IMR-90 (cell line): ENCODE measurements around the gene SMYD1. TPM values are rescaled to one million over a fixed set of nuclear protein-coding genes. Genes with fewer than 3 reads are reported as not detected.

ENCODE experiments used
- ATAC-seq: fragments of 200-7000 bp; cut with Tn5 transposase; 2 replicates; pipeline ENCODE4 v1.9.1; 2020; ENCODE audit warnings: low read depth, mild to moderate bottlenecking, moderate library complexity
- BruUV-seq: library from RNA; stranded (reverse); fragments of 400-500 nt; replicated peaks from 2 replicates; lab custom pipeline; 2021; lab: Mats Ljungman, UMichigan
- CTCF ChIA-PET: fragments of 300-600 bp; formaldehyde crosslinking; extraction: SDS; loops from one replicate; lab custom pipeline; 2021; ENCODE audit warnings: antibody characterized with exemption; lab: Yijun Ruan, JAX
- POLR2A ChIA-PET: fragments of 300-600 bp; sonication (Branson Sonifier 250); formaldehyde crosslinking; loops from one replicate; lab custom pipeline; 2022; ENCODE audit warnings: antibody characterized with exemption; ENCODE audit not compliant: unreplicated experiment; lab: Charles Lee
- DNase-seq: peaks from one replicate; pipeline ENCODE4 v3.0.0; 2013
- H2AFZ ChIP-seq: replicated peaks from 2 replicates; pipeline ENCODE3; 2013; ENCODE audit warnings: low read length, mild to moderate bottlenecking; ENCODE audit not compliant: poor library complexity
- H2AK5ac ChIP-seq: 2 replicates; pipeline ENCODE4 v1.6.1; 2013; ENCODE audit warnings: low read depth, low read length, inconsistent platforms
- H2AK9ac ChIP-seq: replicated peaks from 2 replicates; pipeline ENCODE3; 2013; ENCODE audit warnings: mild to moderate bottlenecking, low read depth, low read length, moderate library complexity; ENCODE audit not compliant: poor library complexity
- H2BK120ac ChIP-seq: 2 replicates; pipeline ENCODE4 v1.6.1; 2013; ENCODE audit warnings: low read depth, low read length, inconsistent platforms
- H2BK15ac ChIP-seq: 3 replicates; pipeline ENCODE4 v1.6.1; 2013; ENCODE audit warnings: low read depth, low read length, inconsistent platforms
- H2BK20ac ChIP-seq: 2 replicates; pipeline ENCODE4 v1.6.1; 2013; ENCODE audit warnings: low read depth, mild to moderate bottlenecking, inconsistent platforms, low read length, moderate library complexity
- H2BK5ac ChIP-seq: 2 replicates; pipeline ENCODE4 v1.6.1; 2013; ENCODE audit warnings: mild to moderate bottlenecking, low read depth, low read length, inconsistent platforms; ENCODE audit not compliant: poor library complexity, severe bottlenecking
- H3K14ac ChIP-seq: replicated peaks from 2 replicates; pipeline ENCODE4 v1.6.1; 2013; ENCODE audit warnings: low read depth, low read length, inconsistent platforms
- H3K18ac ChIP-seq: 2 replicates; pipeline ENCODE4 v1.6.1; 2013; ENCODE audit warnings: low read depth, low read length, control low read depth
- H3K23ac ChIP-seq: 2 replicates; pipeline ENCODE4 v1.6.1; 2013; ENCODE audit warnings: low read depth, low read length, inconsistent platforms
- H3K27ac ChIP-seq: 2 replicates; pipeline ENCODE4 v1.5.1; 2013; ENCODE audit warnings: mild to moderate bottlenecking, control low read depth, low read length; ENCODE audit not compliant: insufficient read depth
- H3K27me3 ChIP-seq: 2 replicates; pipeline ENCODE4 v1.6.1; 2013; ENCODE audit warnings: low read length; ENCODE audit not compliant: control insufficient read depth, insufficient read depth
- H3K36me3 ChIP-seq: 2 replicates; pipeline ENCODE4 v1.6.1; 2013; ENCODE audit warnings: low read length, mixed read lengths; ENCODE audit not compliant: control insufficient read depth, insufficient read depth
- H3K4ac ChIP-seq: 2 replicates; pipeline ENCODE4 v1.6.1; 2013; ENCODE audit warnings: low read depth, low read length, inconsistent platforms
- H3K4me1 ChIP-seq: 2 replicates; pipeline ENCODE4 v1.6.1; 2013; ENCODE audit warnings: low read length, mixed read lengths; ENCODE audit not compliant: control insufficient read depth, insufficient read depth
- H3K4me2 ChIP-seq: 2 replicates; pipeline ENCODE4 v1.6.1; 2013; ENCODE audit warnings: low read depth, mild to moderate bottlenecking, control low read depth, low read length, moderate library complexity
- H3K4me3 ChIP-seq: 2 replicates; pipeline ENCODE4 v1.5.1; 2013; ENCODE audit warnings: low read depth, mild to moderate bottlenecking, control low read depth, low read length, moderate library complexity; ENCODE audit not compliant: insufficient read depth
- H3K56ac ChIP-seq: 2 replicates; pipeline ENCODE4 v1.6.1; 2013; ENCODE audit warnings: low read length, inconsistent platforms; ENCODE audit not compliant: insufficient read depth; ENCODE audit errors: extremely low read depth
- H3K79me1 ChIP-seq, 2 experiments: 2 replicates each; pipeline ENCODE4 v1.6.1; 2013; ENCODE audit warnings: low read length in 2 of 2, inconsistent platforms in 1 of 2, low read depth in 1 of 2
- H3K9ac ChIP-seq: 2 replicates; pipeline ENCODE4 v1.6.1; 2013; ENCODE audit warnings: low read depth, low read length, control low read depth
- H3K9me1 ChIP-seq: 2 replicates; pipeline ENCODE4 v1.6.1; 2013; ENCODE audit warnings: low read length, inconsistent platforms; ENCODE audit not compliant: insufficient read depth
- H3K9me3 ChIP-seq: 2 replicates; pipeline ENCODE4 v1.6.1; 2013; ENCODE audit warnings: low read length; ENCODE audit not compliant: control insufficient read depth, insufficient read depth
- H4K20me1 ChIP-seq: 2 replicates; pipeline ENCODE4 v1.6.1; 2013; ENCODE audit warnings: low read length, inconsistent platforms; ENCODE audit not compliant: insufficient read depth
- H4K5ac ChIP-seq: 2 replicates; pipeline ENCODE4 v1.6.1; 2013; ENCODE audit warnings: mild to moderate bottlenecking, low read depth, low read length, control low read depth
- H4K8ac ChIP-seq, 2 experiments: 2 replicates each; pipeline ENCODE4 v1.6.1; 2013; ENCODE audit warnings: low read depth in 2 of 2, low read length in 2 of 2, control low read depth in 1 of 2, inconsistent platforms in 1 of 2
- H4K91ac ChIP-seq: 2 replicates; pipeline ENCODE4 v1.6.1; 2013; ENCODE audit warnings: low read depth, low read length, inconsistent platforms; ENCODE audit not compliant: insufficient read depth
- BHLHE40 ChIP-seq: fragments of 150-350 bp; IDR thresholded peaks from 2 replicates; pipeline ENCODE4 v1.6.1; 2016; ENCODE audit warnings: mild to moderate bottlenecking, low read depth, low read length
- CEBPB ChIP-seq: IDR thresholded peaks from 2 replicates; pipeline ENCODE4 v1.6.1; 2012; ENCODE audit warnings: low read depth, low read length, improper control_type of control experiment
- CHD1 ChIP-seq: IDR thresholded peaks from 2 replicates; pipeline ENCODE4 v1.6.1; 2012; ENCODE audit warnings: low read depth, low read length, improper control_type of control experiment
- ELK1 ChIP-seq: fragments of 150-350 bp; IDR thresholded peaks from 2 replicates; pipeline ENCODE4 v1.6.1; 2016; ENCODE audit warnings: low read depth, mild to moderate bottlenecking, low read length, moderate library complexity, borderline replicate concordance
- FOS ChIP-seq: fragments of 150-350 bp; IDR thresholded peaks from 2 replicates; pipeline ENCODE4 v1.6.1; 2016; ENCODE audit warnings: low read depth, low read length
- MAFK ChIP-seq: IDR thresholded peaks from 2 replicates; pipeline ENCODE4 v1.6.1; 2012; ENCODE audit warnings: low read depth, low read length, improper control_type of control experiment
- MAZ ChIP-seq: IDR thresholded peaks from 2 replicates; pipeline ENCODE4 v1.6.1; 2012; ENCODE audit warnings: low read depth, mild to moderate bottlenecking, low read length, improper control_type of control experiment, moderate library complexity, borderline replicate concordance
- MXI1 ChIP-seq: IDR thresholded peaks from 2 replicates; pipeline ENCODE4 v1.6.1; 2012; ENCODE audit warnings: low read depth, mild to moderate bottlenecking, low read length, moderate library complexity, borderline replicate concordance
- NFE2L2 ChIP-seq: fragments of 150-350 bp; IDR thresholded peaks from 2 replicates; pipeline ENCODE4 v1.6.1; 2016; ENCODE audit warnings: low read depth, mild to moderate bottlenecking, low read length
- POLR2A ChIP-seq: IDR thresholded peaks from 2 replicates; pipeline ENCODE4 v1.6.1; 2012; ENCODE audit warnings: mild to moderate bottlenecking, low read depth, low read length
- RAD21 ChIP-seq: IDR thresholded peaks from 2 replicates; pipeline ENCODE4 v1.6.1; 2012; ENCODE audit warnings: low read length, improper control_type of control experiment
- RCOR1 ChIP-seq: IDR thresholded peaks from 2 replicates; pipeline ENCODE4 v1.6.1; 2012; ENCODE audit warnings: mild to moderate bottlenecking, low read length, improper control_type of control experiment; ENCODE audit not compliant: insufficient replicate concordance
- RFX5 ChIP-seq: IDR thresholded peaks from 2 replicates; pipeline ENCODE4 v1.8.0; 2012; ENCODE audit warnings: low read depth, mild to moderate bottlenecking, low read length, moderate library complexity
- SMC3 ChIP-seq: fragments of 150-350 bp; IDR thresholded peaks from 2 replicates; pipeline ENCODE4 v1.6.1; 2016; ENCODE audit warnings: low read depth, mild to moderate bottlenecking, antibody characterized with exemption, low read length, moderate library complexity
- WGBS, 2 experiments: methylation state at CpG; one replicate each; pipeline versions ENCODE4 v1.1.5 to v1.1.7; 2013; ENCODE audit warnings: missing lambda C conversion rate in 2 of 2; ENCODE audit not compliant: insufficient read length in 1 of 2; ENCODE audit errors: extremely low coverage in 2 of 2; 5-methylcytosine and 5-hydroxymethylcytosine counted together
- dilution Hi-C: fragments of 300-500 bp; cut with HindIII; formaldehyde crosslinking; loops from one replicate; pipeline ENCODE4 v1.14.3; 2018; ENCODE audit warnings: low sequenced_read_pairs; ENCODE audit not compliant: unreplicated experiment
- in situ Hi-C: fragments of 300-500 bp; cut with MboI; formaldehyde crosslinking; loops from 3 replicates; pipeline ENCODE4 v1.14.3; 2019; ENCODE audit warnings: low sequenced_read_pairs, inconsistent platforms, mixed read lengths
- intact Hi-C: fragments of 100-400 bp; cut with micrococcal nuclease; formaldehyde crosslinking; loops from 2 replicates; pipeline ENCODE4 v1.10.0; 2022
- polyA plus RNA-seq, 3 experiments: library from polyadenylated mRNA; depleted of rRNA; stranded (reverse); fragments of >200 nt; gene quantifications; 2 replicates each; pipeline ENCODE4 v1.2.3, GENCODE V29; 2012; ENCODE audit warnings: low replicate concordance in 1 of 3
- total RNA-seq: library from RNA; depleted of rRNA; stranded (reverse); fragments of >200 nt; gene quantifications from 2 replicates; pipeline ENCODE4 v1.2.3, GENCODE V29; 2012
- TF ChIP-seq, protein P1 (sequence below): conservative IDR thresholded peaks from 2 replicates; pipeline ENCODE4 v1.5.1; 2012; ENCODE audit warnings: mild to moderate bottlenecking, low read depth, low read length, improper control_type of control experiment

Gene SMYD1
- total and polyA plus RNA-seq, 2 of the 4 experiments (the other 2 are of a cell fraction) = not detected

DNA sequence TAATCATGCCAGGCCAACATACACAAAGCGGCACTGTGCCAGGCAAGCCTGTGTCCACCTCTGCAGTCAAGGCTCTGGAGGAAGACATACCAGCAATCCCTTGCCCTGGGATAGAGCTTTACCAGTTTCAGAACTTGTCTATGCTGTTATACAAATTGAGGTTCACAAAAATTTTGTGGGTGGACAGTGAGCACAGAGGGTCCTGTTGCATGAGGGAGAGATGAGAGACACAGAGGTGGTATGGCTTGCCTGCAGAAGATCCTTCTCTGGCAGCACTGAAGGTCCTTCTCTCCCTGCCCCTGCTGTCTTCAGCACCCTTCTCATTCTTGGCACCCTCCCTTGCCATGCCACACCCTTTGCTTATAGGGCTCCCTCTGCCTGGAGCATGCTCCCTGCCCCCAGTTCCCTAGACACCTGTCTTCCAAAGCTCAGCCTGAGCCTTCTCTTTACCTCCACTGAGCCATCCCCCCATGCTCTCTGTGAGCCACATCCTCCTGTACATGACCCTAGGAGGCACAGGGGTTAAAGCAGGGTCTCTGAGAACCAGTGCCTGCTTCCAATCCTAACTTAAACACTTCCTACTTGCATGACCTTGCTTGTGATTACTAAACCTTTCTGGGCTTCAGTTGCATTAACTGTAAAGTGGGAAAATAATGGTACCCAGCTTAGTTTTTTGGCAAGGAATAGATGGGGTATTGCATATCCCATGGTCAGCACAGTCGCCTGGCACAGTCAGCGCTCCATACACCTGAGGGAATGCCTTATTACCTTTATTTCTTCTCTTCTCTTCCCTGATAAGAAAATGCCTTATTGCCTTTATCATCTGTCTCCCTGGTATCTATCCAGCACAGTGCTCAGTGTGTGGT, 59.4 kb downstream of the SMYD1 start:
- dilution Hi-C loops = no loop called here
- Histone ChIP-seq H3K9me1 (no peaks in the 10 kb centered on the region), H3K79me1 (no peaks in the 10 kb centered on the region), H2BK15ac (no peak overlapping the region), H3K27me3 (peaks cover 7% of the 10 kb centered on the region), H2BK120ac (no peak overlapping the region), H4K5ac (no peak overlapping the region), H3K56ac (no peak overlapping the region), H4K8ac (no peak overlapping the region), H3K36me3 (no peaks in the 10 kb centered on the region), H2AK5ac (no peak overlapping the region), H3K9me3 (no peaks in the 10 kb centered on the region), H2BK20ac (no peak overlapping the region), H4K91ac (no peak overlapping the region), H3K4me2 (no peak overlapping the region), H3K23ac (no peak overlapping the region), H3K9ac (no peak overlapping the region), H2AK9ac (no peak overlapping the region), H3K4me3 (no peak overlapping the region), H3K14ac (no peak overlapping the region), H3K4me1 (no peaks in the 10 kb centered on the region), H3K27ac (no peak overlapping the region), H2BK5ac (no peak overlapping the region), H3K4ac (no peak overlapping the region), H4K20me1 (no peaks in the 10 kb centered on the region), H3K18ac (no peak overlapping the region), H2AFZ (no peak overlapping the region)
- ChIA-PET CTCF (no interaction called here), POLR2A (no interaction called here)
- intact Hi-C loops = no loop called here
- no TSS peak for BruUV-seq
- in situ Hi-C loops = no loop called here
- no CpG with 5 or more reads among the region's 3 CpGs for WGBS, 2 experiments
- no peak for ATAC-seq
- DNase-seq = no peak
- TF ChIP-seq NFE2L2 = no peak
- TF ChIP-seq RCOR1 = no peak
- TF ChIP-seq ELK1 = no peak
- TF ChIP-seq MXI1 = no peak
- TF ChIP-seq RFX5 = no peak
- TF ChIP-seq POLR2A = no peak
- no peak for TF ChIP-seq RAD21
- no peak for TF ChIP-seq SMC3
- TF ChIP-seq BHLHE40 = no peak
- TF ChIP-seq MAZ = no peak
- TF ChIP-seq CEBPB = no peak
- no peak for TF ChIP-seq FOS
- TF ChIP-seq, protein P1, sequence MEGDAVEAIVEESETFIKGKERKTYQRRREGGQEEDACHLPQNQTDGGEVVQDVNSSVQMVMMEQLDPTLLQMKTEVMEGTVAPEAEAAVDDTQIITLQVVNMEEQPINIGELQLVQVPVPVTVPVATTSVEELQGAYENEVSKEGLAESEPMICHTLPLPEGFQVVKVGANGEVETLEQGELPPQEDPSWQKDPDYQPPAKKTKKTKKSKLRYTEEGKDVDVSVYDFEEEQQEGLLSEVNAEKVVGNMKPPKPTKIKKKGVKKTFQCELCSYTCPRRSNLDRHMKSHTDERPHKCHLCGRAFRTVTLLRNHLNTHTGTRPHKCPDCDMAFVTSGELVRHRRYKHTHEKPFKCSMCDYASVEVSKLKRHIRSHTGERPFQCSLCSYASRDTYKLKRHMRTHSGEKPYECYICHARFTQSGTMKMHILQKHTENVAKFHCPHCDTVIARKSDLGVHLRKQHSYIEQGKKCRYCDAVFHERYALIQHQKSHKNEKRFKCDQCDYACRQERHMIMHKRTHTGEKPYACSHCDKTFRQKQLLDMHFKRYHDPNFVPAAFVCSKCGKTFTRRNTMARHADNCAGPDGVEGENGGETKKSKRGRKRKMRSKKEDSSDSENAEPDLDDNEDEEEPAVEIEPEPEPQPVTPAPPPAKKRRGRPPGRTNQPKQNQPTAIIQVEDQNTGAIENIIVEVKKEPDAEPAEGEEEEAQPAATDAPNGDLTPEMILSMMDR = no peak
- TF ChIP-seq MAFK = no peak
- no peak for TF ChIP-seq CHD1
